GM12892 (cell line): ENCODE measurements around the gene ZBTB16.

Experiments used
- POLR2A ChIP-seq: IDR thresholded peaks from 2 replicates; pipeline ENCODE4 v1.6.1; 2011; ENCODE audit warnings: low read depth, low read length, control low read depth
- POLR2AphosphoS5 ChIP-seq: IDR thresholded peaks from 2 replicates; pipeline ENCODE4 v1.6.1; 2011; ENCODE audit warnings: low read depth, low read length, control low read depth
- TAF1 ChIP-seq: IDR thresholded peaks from 2 replicates; pipeline ENCODE4 v1.6.1; 2011; ENCODE audit warnings: low read depth, mild to moderate bottlenecking, control low read depth, low read length, borderline replicate concordance

DNA sequence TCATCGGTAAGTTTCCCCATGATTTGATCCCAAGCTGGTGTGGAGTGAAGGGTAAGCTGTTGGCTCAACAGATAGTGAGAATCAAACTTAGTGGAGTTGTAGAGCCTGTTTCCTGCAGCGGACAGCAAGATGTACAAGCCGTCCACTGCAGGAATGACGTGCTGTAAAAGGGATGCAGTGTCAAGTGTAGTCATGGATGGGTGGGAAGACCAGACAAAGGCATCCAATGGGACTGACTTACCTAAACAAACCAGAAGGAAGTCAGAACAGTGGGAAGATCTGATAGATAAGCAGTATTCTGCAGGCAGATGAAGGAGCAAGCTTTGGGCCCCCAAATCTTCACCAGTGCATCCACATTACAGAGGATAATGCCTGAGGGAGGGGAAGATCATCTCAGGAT lies 8.8 kb downstream of the ZBTB16 start:
- TF ChIP-seq POLR2AphosphoS5: no peak
- TF ChIP-seq POLR2A: no peak
- TF ChIP-seq TAF1: no peak
